ENCODE data around the gene S100A4. TPM values are rescaled to one million over a fixed set of nuclear protein-coding genes. Genes with fewer than 3 reads are reported as not detected.
A peak's percentile ranks its signal among the peaks of the same experiment; 100 is the strongest.

S100A4 gene
- total RNA-seq, 4 donors from 2014 or later, result 58.6 to 205 (median 122) TPM

- no peaks in the 10 kb centered on the region for H3K9me3 ChIP-seq
- intact Hi-C loops (cut with DNase I), result no loop called here
- H3K4me3 ChIP-seq, result no peak overlapping the region
- peak overlapping the region; percentile 77 to 85 (median 80) for H3K27ac ChIP-seq
- no peaks in the 10 kb centered on the region for H3K27me3 ChIP-seq
- WGBS, 2 donors, result 0 to 9% methylated on average over 2 to 3 of the region's 3 CpGs
- no peak for DNase-seq
- peaks cover 26 to 76% (median 46%) of the 10 kb centered on the region in 3 donors for H3K4me1 ChIP-seq
- TF ChIP-seq CTCF (IDR thresholded peaks at IDR 0.05) (peak; percentile 68 to 95 (median 90)), POLR2A (IDR thresholded peaks at IDR 0.05) (no peak)
- no peaks in the 10 kb centered on the region for H3K36me3 ChIP-seq
Observed at GRCh38 chr1:153572569-153573015, 27.0 kb upstream of the S100A4 start.

DNA sequence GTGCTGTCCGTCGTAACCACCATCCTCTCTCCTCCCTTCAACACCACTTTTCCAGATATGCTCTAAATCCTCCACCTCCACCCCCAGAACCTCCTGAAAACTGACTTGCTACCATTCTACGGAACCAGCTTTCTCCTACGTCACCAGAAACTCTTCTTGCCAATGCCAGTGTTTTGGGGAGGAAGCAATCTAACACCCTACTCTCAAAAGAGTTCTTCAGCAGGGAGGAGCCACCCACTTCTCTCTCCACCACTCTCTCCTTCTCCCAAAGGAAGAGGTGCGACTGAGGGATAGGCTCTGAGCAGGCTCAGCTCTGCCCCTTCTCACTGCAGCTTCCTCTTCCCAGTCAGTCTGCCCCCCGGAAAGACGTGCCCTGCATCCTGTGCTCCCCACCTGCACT is 26.1 kb upstream of the S100A4 start:
- H3K9me3 ChIP-seq, result no peaks in the 10 kb centered on the region
- no peak overlapping the region for H3K4me3 ChIP-seq
- no peaks in the 10 kb centered on the region for H3K36me3 ChIP-seq
- 70 to 86% methylated on average over 4 to 7 of the region's 7 CpGs for WGBS, 2 donors
- H3K27me3 ChIP-seq, result no peaks in the 10 kb centered on the region
- intact Hi-C loops (cut with DNase I), result no loop called here
- no peak for TF ChIP-seq POLR2A (IDR thresholded peaks at IDR 0.05)
- TF ChIP-seq CTCF (IDR thresholded peaks at IDR 0.05), result no peak
- peaks cover 34 to 76% (median 48%) of the 10 kb centered on the region in 3 donors for H3K4me1 ChIP-seq
- DNase-seq, result no peak
- peak overlapping the region; percentile 77 to 85 (median 80) for H3K27ac ChIP-seq

DNA sequence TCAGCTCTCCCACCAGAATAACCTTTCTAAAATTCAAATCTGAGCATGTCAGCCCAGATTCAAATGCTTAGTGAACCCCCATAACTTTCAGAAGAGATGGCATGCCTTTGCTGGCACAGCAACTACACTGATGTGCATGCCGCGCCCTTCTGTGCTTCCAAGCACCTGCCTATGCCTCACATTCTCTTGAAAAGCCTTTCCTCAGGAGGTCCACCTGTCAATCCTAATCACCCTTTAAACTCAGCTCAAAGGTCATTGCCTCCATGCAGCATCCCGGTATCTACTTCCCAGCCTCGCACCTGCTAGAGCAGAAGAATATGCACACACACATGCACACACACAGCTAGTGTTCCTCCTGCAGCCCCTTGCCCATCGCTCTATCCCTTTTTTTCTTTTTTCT is 25.3 kb upstream of the S100A4 start:
- Histone ChIP-seq H3K27ac (no peak overlapping the region), H3K27me3 (no peaks in the 10 kb centered on the region), H3K9me3 (no peaks in the 10 kb centered on the region), H3K4me3 (no peak overlapping the region), H3K4me1 (peaks cover 43 to 76% (median 52%) of the 10 kb centered on the region in 3 donors), H3K36me3 (no peaks in the 10 kb centered on the region)
- WGBS, 2 donors, result 89% methylated on average over 5 of the region's 5 CpGs
- no peak for TF ChIP-seq POLR2A (IDR thresholded peaks at IDR 0.05)
- no peak for TF ChIP-seq CTCF (IDR thresholded peaks at IDR 0.05)
- DNase-seq, result no peak
- intact Hi-C loops (cut with DNase I), result no loop called here

DNA sequence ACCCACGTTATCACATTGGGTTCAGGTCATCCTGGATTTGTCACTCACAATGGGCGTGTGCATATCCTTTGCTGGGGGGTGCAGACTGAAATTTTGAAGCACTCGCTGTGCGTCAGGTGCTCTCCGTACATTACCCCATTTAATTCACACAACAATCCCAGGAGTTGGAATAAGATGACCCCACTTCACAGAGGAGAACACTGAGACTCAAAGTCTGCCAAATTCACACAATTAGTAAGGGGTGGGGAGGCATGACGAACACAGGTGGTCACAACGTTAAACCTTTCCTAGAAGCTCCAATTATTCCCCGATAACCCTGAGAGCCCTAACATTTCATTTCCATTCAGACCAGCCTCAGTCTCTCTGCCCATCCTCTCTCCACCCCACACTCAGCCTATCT is 23.9 kb upstream of the S100A4 start:
- TF ChIP-seq CTCF (IDR thresholded peaks at IDR 0.05) (no peak), POLR2A (IDR thresholded peaks at IDR 0.05) (no peak)
- intact Hi-C loops (cut with DNase I), result loop anchor here (2.0 to 10.0 kb wide), 2 partner anchors 35 to 55 kb away; partner anchors contain the start of gene S100A6
- Histone ChIP-seq H3K27me3 (no peaks in the 10 kb centered on the region), H3K9me3 (no peaks in the 10 kb centered on the region), H3K27ac (no peak overlapping the region), H3K36me3 (no peaks in the 10 kb centered on the region), H3K4me1 (peaks cover 49 to 75% (median 57%) of the 10 kb centered on the region in 3 donors), H3K4me3 (no peak overlapping the region)
- no peak for DNase-seq
- WGBS, 2 donors, result 88% methylated on average over 8 of the region's 8 CpGs

- intact Hi-C loops (cut with DNase I), result loop anchor here (2.0 to 10.0 kb wide), 2 partner anchors 34 to 54 kb away; partner anchors contain the start of gene S100A6
- peak; percentile 37 for DNase-seq
Observed at GRCh38 chr1:153568367-153569099, 22.9 kb upstream of the S100A4 start.

More at GRCh38 chr1:153568367-153569099, 22.9 kb upstream of the S100A4 start:
- 0 to 5% methylated on average over 2 to 12 of the region's 25 CpGs for WGBS, 2 donors
- Histone ChIP-seq H3K36me3 (no peaks in the 10 kb centered on the region), H3K4me1 (peaks cover 49 to 75% (median 56%) of the 10 kb centered on the region in 3 donors), H3K27me3 (no peaks in the 10 kb centered on the region), H3K9me3 (no peaks in the 10 kb centered on the region), H3K27ac (peak overlapping the region; percentile 95 to 100 (median 99)), H3K4me3 (peak overlapping the region; percentile 20 to 55 (median 28))
- no peak for TF ChIP-seq POLR2A (IDR thresholded peaks at IDR 0.05)
- peak; percentile 97 to 100 (median 99) for TF ChIP-seq CTCF (IDR thresholded peaks at IDR 0.05)

Measured in esophagus squamous epithelium (tissue), 5 donors.